KOPT-K1 (cell line): Measurements from ENCODE around the gene DHRS3.
A peak's percentile ranks its signal among the peaks of the same experiment; 100 is the strongest.
"Not testable (repeated sequence)": the region's sequence is repeated elsewhere in the genome, so short reads cannot be mapped to it uniquely, and the experiment has no call there.

Source experiments
- H3K27ac ChIP-seq: fragments of 200-600 bp; sonication (generic); 2 replicates; pipeline ENCODE4 v1.5.1; 2016; ENCODE audit warnings: antibody characterized with exemption, mild to moderate bottlenecking, low read depth, low read length; ENCODE audit not compliant: poor library complexity, severe bottlenecking
- H3K36me3 ChIP-seq: fragments of 200-600 bp; sonication (generic); 2 replicates; pipeline ENCODE4 v1.5.1; 2017; ENCODE audit warnings: antibody characterized with exemption, mild to moderate bottlenecking, low read length, moderate library complexity; ENCODE audit not compliant: insufficient read depth
- H3K9me3 ChIP-seq: fragments of 200-600 bp; sonication (generic); 2 replicates; pipeline ENCODE4 v1.5.1; 2017; ENCODE audit warnings: antibody characterized with exemption, low read length, mild to moderate bottlenecking; ENCODE audit not compliant: insufficient read depth, poor library complexity, severe bottlenecking

Gene DHRS3

GRCh38 chr1:12617901-12618660 is at the start of gene DHRS3:
TSS of gene DHRS3 (minus strand) at chr1:12618210. CDS start at chr1:12617348, 862 bp downstream.
- H3K36me3 ChIP-seq: no peaks in the 10 kb centered on the region
- peak within 1 kb of the TSS; percentile 83 for H3K27ac ChIP-seq
- H3K9me3 ChIP-seq: no peaks in the 10 kb centered on the region

GRCh38 chr1:12666141-12666735 is 48.2 kb upstream of the DHRS3 start:
- Histone ChIP-seq H3K9me3 (peaks cover 20% of the 10 kb centered on the region), H3K27ac (no peak overlapping the region), H3K36me3 (no peaks in the 10 kb centered on the region)

GRCh38 chr1:12665511-12665910 is 47.5 kb upstream of the DHRS3 start:
- Histone ChIP-seq H3K36me3 (no peaks in the 10 kb centered on the region), H3K9me3 (peaks cover 20% of the 10 kb centered on the region), H3K27ac (no peak overlapping the region)

GRCh38 chr1:12662556-12662955 is 44.5 kb upstream of the DHRS3 start:
- H3K36me3 ChIP-seq: no peaks in the 10 kb centered on the region
- no peak overlapping the region for H3K27ac ChIP-seq
- peaks cover 10% of the 10 kb centered on the region for H3K9me3 ChIP-seq

- Histone ChIP-seq H3K27ac (no peak overlapping the region), H3K9me3 (peaks cover 10% of the 10 kb centered on the region), H3K36me3 (no peaks in the 10 kb centered on the region)
Measured at GRCh38 chr1:12661606-12662219, 43.7 kb upstream of the DHRS3 start.

- H3K9me3 ChIP-seq: peaks cover 8% of the 10 kb centered on the region
- no peak overlapping the region for H3K27ac ChIP-seq
- no peaks in the 10 kb centered on the region for H3K36me3 ChIP-seq
Measured at GRCh38 chr1:12658531-12659453, 40.8 kb upstream of the DHRS3 start.

GRCh38 chr1:12657885-12658512 is 40.0 kb upstream of the DHRS3 start:
- H3K27ac ChIP-seq, H3K36me3 ChIP-seq, H3K9me3 ChIP-seq: not testable (repeated sequence)

GRCh38 chr1:12657060-12657884 is 39.3 kb upstream of the DHRS3 start:
- Histone ChIP-seq H3K36me3 (no peaks in the 10 kb centered on the region), H3K9me3 (no peaks in the 10 kb centered on the region), H3K27ac (no peak overlapping the region)

GRCh38 chr1:12656575-12656974 is 38.6 kb upstream of the DHRS3 start:
- no peaks in the 10 kb centered on the region for H3K9me3 ChIP-seq
- H3K27ac ChIP-seq: no peak overlapping the region
- no peaks in the 10 kb centered on the region for H3K36me3 ChIP-seq

- H3K36me3 ChIP-seq: no peaks in the 10 kb centered on the region
- no peak overlapping the region for H3K27ac ChIP-seq
- no peaks in the 10 kb centered on the region for H3K9me3 ChIP-seq
Measured at GRCh38 chr1:12654657-12655056, 36.6 kb upstream of the DHRS3 start.

- H3K36me3 ChIP-seq: no peaks in the 10 kb centered on the region
- no peaks in the 10 kb centered on the region for H3K9me3 ChIP-seq
- no peak overlapping the region for H3K27ac ChIP-seq
Measured at GRCh38 chr1:12654004-12654567, 36.1 kb upstream of the DHRS3 start.

GRCh38 chr1:12649971-12650421 is 32.0 kb upstream of the DHRS3 start:
- Histone ChIP-seq H3K36me3 (no peaks in the 10 kb centered on the region), H3K9me3 (no peaks in the 10 kb centered on the region), H3K27ac (no peak overlapping the region)

- Histone ChIP-seq H3K27ac (no peak overlapping the region), H3K36me3 (no peaks in the 10 kb centered on the region), H3K9me3 (no peaks in the 10 kb centered on the region)
Measured at GRCh38 chr1:12648741-12649140, 30.7 kb upstream of the DHRS3 start.
